ENCODE measurements around the gene VTI1A. TPM values are rescaled to one million over a fixed set of nuclear protein-coding genes. Genes with fewer than 3 reads are reported as not detected.

VTI1A gene
- total RNA-seq, 1 donor from 2014 or later: 39.4 TPM

DNA sequence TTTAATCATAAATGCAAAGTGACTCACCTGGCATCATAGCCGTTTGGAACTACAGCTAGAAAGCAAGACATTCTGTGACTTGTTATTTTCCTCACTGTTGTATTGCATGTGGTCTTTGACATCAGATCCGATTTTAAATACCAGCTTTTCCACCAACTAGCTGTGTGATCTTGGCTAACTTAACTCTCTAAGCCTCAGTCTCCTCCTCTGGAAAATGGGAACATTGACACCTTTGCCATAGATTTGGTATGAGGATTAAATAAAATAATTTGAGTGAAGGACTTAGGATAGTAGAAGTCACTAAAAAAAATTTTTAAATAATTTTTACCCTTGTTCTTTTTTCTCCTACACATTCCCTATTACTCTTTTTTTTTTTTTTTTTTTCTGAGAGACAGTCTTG lies 348.1 kb downstream of the VTI1A start:
- peaks cover 39% of the 10 kb centered on the region for H3K4me1 Mint-ChIP-seq (ENCODE audit: low read depth)
- no peaks in the 10 kb centered on the region for H3K27me3 Mint-ChIP-seq
- no peak overlapping the region for H3K4me3 Mint-ChIP-seq (ENCODE audit: low read depth)
- no peak overlapping the region for H3K27ac Mint-ChIP-seq
- H3K9me3 Mint-ChIP-seq (ENCODE audit: low read depth): peaks cover under 1% of the 10 kb centered on the region
- DNase-seq (ENCODE audit: low spot score, unreplicated experiment): no peak
- TF ChIP-seq, protein P1, sequence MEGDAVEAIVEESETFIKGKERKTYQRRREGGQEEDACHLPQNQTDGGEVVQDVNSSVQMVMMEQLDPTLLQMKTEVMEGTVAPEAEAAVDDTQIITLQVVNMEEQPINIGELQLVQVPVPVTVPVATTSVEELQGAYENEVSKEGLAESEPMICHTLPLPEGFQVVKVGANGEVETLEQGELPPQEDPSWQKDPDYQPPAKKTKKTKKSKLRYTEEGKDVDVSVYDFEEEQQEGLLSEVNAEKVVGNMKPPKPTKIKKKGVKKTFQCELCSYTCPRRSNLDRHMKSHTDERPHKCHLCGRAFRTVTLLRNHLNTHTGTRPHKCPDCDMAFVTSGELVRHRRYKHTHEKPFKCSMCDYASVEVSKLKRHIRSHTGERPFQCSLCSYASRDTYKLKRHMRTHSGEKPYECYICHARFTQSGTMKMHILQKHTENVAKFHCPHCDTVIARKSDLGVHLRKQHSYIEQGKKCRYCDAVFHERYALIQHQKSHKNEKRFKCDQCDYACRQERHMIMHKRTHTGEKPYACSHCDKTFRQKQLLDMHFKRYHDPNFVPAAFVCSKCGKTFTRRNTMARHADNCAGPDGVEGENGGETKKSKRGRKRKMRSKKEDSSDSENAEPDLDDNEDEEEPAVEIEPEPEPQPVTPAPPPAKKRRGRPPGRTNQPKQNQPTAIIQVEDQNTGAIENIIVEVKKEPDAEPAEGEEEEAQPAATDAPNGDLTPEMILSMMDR (IDR thresholded peaks at IDR 0.05; ENCODE audit: unreplicated experiment): no peak
- peaks cover 1% of the 10 kb centered on the region for H3K36me3 Mint-ChIP-seq (ENCODE audit: insufficient read depth)

DNA sequence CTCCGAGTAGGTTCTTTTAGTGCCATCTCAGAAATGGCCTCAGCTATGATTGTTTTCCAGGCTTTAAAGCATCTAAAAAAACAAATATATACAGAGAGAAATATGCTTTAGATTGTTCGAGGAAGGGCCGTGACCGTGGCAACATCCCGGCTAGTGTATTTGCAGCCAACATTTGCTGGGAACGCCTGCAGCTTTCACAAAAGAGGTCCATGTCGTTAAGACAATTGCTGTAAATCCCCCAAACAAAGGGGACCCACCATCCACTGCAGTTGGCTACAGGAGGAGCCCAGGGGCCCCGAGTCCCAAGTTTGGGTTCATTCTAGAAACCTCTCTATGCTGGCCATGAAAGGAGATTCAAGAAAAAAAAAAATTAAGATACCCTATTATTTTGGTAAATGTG lies 350.2 kb downstream of the VTI1A start:
- TF ChIP-seq, protein P1 (IDR thresholded peaks at IDR 0.05; ENCODE audit: unreplicated experiment): no peak
- peaks cover 46% of the 10 kb centered on the region for H3K4me1 Mint-ChIP-seq (ENCODE audit: low read depth)
- H3K27ac Mint-ChIP-seq: no peak overlapping the region
- H3K4me3 Mint-ChIP-seq (ENCODE audit: low read depth): no peak overlapping the region
- DNase-seq (ENCODE audit: low spot score, unreplicated experiment): no peak
- peaks cover 1% of the 10 kb centered on the region for H3K36me3 Mint-ChIP-seq (ENCODE audit: insufficient read depth)
- H3K27me3 Mint-ChIP-seq: no peaks in the 10 kb centered on the region
- peaks cover 3% of the 10 kb centered on the region for H3K9me3 Mint-ChIP-seq (ENCODE audit: low read depth)

DNA sequence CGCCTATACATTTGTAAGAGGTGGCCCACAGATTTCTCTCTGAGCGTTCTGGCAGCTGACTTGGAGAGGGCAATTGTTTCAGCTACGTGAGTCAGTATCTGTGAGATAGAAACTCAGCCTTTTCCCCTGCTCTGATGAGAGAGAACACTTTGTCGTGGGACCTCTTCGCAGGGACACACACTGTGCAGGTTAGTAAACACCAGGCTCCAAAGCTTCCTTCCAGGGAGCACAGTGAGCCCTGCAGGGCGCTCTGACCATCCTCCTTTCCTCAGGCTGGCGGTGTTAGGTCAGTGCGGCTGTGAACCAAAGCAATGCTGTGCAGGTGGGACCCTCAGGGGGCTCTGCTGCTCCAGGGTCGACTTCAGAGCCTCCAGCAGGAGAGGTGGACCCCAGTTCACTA lies 350.8 kb downstream of the VTI1A start:
- Mint-ChIP-seq H3K4me1 (ENCODE audit: low read depth) (peaks cover 44% of the 10 kb centered on the region), H3K4me3 (ENCODE audit: low read depth) (no peak overlapping the region)
- no peak for DNase-seq (ENCODE audit: low spot score, unreplicated experiment)

DNA sequence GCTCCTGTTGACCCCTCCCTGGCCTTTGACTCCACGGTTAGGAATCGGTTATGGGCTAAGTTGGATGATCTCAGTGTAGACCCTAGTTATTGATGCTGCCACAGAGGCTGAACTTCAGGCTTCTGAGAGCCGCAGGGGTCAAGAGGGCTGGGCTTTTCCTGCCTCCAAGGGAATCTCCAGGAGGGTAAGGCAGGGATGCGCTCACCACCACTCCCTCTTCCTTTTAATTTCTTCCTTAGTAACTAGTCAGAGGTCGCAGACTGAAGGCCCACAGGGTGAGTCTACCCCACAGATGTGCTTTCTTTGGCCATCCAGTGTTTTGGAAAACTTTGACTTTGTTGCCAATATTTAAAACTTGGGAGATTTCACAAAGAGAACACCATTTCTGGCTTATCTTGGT lies 352.0 kb downstream of the VTI1A start:
- Mint-ChIP-seq H3K4me1 (ENCODE audit: low read depth) (peaks cover 39% of the 10 kb centered on the region), H3K36me3 (ENCODE audit: insufficient read depth) (peaks cover 1% of the 10 kb centered on the region), H3K9me3 (ENCODE audit: low read depth) (peaks cover 3% of the 10 kb centered on the region), H3K27me3 (no peaks in the 10 kb centered on the region), H3K4me3 (ENCODE audit: low read depth) (no peak overlapping the region), H3K27ac (no peak overlapping the region)
- TF ChIP-seq, protein P1 (IDR thresholded peaks at IDR 0.05; ENCODE audit: unreplicated experiment): no peak
- DNase-seq (ENCODE audit: low spot score, unreplicated experiment): no peak

More for the DNA sequence above, 350.8 kb downstream of the VTI1A start:
- H3K27me3 Mint-ChIP-seq: no peaks in the 10 kb centered on the region
- H3K9me3 Mint-ChIP-seq (ENCODE audit: low read depth): peaks cover 3% of the 10 kb centered on the region
- H3K36me3 Mint-ChIP-seq (ENCODE audit: insufficient read depth): peaks cover 1% of the 10 kb centered on the region
- peak overlapping the region; percentile 35 for H3K27ac Mint-ChIP-seq
- TF ChIP-seq, protein P1 (IDR thresholded peaks at IDR 0.05; ENCODE audit: unreplicated experiment): no peak

DNA sequence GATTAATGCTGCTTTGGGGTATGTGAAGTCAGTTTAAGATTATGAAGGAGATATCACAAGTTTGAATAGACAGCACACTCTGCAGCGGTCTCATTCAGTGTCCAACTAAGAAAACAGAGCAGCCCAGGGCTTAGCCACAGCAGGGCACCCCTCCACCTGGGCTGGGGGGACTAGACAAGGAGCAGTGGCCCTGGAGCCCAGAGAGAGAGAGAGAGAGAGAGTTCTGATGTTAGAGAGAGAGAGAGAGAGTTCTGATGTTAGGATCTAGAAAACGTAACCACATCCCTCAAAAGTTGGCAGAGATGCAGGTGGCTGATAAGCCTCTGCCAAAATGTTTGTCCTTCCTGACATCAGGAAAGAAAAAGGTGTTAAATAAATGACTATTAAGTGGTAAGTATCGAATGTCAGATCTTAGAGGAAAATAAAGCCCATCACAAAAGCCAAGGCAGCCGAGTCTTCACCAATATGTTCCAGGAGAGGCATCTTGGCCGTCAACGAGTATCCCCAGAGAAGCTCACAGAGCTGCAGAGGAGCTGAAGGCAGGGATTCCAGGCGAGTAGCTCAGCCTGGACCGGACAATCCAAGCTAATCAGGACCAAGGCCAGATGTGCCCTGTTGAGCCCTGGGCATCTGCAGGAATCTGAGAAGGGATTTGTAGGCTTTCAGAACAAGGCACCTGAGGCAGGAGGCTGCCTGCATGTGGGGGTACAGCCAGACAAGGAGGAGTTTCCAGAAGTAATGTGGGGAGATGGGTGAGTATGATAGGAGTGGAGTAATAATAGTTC lies 352.9 kb downstream of the VTI1A start:
- peak overlapping the region; percentile 92 for H3K27ac Mint-ChIP-seq
- no peaks in the 10 kb centered on the region for H3K27me3 Mint-ChIP-seq
- no peak overlapping the region for H3K4me3 Mint-ChIP-seq (ENCODE audit: low read depth)
- no peak for DNase-seq (ENCODE audit: low spot score, unreplicated experiment)
- peaks cover 3% of the 10 kb centered on the region for H3K9me3 Mint-ChIP-seq (ENCODE audit: low read depth)
- TF ChIP-seq, protein P1 (IDR thresholded peaks at IDR 0.05; ENCODE audit: unreplicated experiment): no peak
- H3K36me3 Mint-ChIP-seq (ENCODE audit: insufficient read depth): peaks cover 1% of the 10 kb centered on the region
- H3K4me1 Mint-ChIP-seq (ENCODE audit: low read depth): peaks cover 44% of the 10 kb centered on the region
